Cardiac fibroblast (primary cell): Measurements from ENCODE around the gene TUT1.

ENCODE experiments used
- DNase-seq, 2 donors: peaks; one replicate each; pipeline versions ENCODE4 v3.0.0 to v3.0.0-alpha.2; 2010; ENCODE audit warnings: low read depth in 2 of 2
- H3K4me3 ChIP-seq, 2 donors: replicated peaks in 1 of 2; 1 replicate in 1 of 2; 2 replicates in 1 of 2; pipeline ENCODE4 v1.5.1; 2011; ENCODE audit warnings: low read depth in 2 of 2, low read length in 2 of 2, mild to moderate bottlenecking in 2 of 2, moderate library complexity in 1 of 2
- CTCF ChIP-seq: IDR thresholded peaks from one replicate; pipeline ENCODE4 v1.5.1; 2011; ENCODE audit warnings: low read depth, mild to moderate bottlenecking, low read length, inconsistent platforms

Gene TUT1

GRCh38 chr11:62603072-62603408 is 11.7 kb upstream of the TUT1 start:
- peak overlapping the region in 1 of 2 donors; percentile 8 for H3K4me3 ChIP-seq
- no peak for TF ChIP-seq CTCF
- DNase-seq, result peak in 1 of 2 donors; percentile 14

GRCh38 chr11:62602141-62603071 is 11.1 kb upstream of the TUT1 start:
- no peak for TF ChIP-seq CTCF
- peak overlapping the region; percentile 95 to 96 for H3K4me3 ChIP-seq
- peak in 1 of 2 donors; percentile 79 for DNase-seq

DNA sequence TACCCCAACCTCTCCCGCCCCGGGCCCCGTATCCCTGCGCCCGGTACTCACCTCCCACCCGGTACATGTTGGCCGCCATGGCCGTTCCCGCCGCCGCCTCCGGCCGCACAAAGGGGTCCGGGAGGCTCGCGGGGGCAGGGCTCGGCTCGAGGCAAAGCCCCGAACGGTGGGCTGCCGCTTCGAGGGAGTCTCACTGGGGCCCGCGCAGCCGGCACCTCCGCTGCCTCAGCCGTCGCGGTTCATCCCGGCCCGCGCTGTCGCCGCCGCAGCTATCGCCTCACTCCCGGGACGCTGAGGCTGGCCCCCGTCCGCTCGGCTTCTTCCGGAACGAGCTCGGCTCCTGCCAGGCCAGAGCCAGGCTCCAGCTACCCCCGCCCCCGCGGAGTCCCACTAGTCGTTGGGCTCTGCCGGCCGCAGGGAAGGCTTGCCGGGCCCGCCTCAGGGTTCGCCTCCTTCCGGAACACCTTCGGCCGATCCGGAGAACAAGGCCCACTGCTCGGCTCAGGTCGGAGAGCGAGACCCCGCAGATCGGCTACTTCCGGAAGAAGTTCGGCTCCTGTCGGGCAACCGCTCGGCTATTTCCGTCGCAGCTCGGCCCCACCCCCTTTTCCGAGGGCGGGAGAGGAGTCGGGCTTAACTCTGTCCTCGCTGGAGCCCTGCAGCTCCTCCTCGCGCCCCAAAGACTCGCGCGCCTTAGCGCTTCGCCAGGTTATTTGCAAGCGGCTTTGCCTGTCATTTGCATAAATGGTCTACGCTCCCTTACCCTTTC is 10.2 kb upstream of the TUT1 start, which contains the start of gene MTA2:
Gene MTA2, minus strand, starts transcription at position 494 of the 769 bp plus-strand sequence. Its CDS starts 415 bp downstream, at position 79.
- TF ChIP-seq CTCF, result no peak
- DNase-seq, result peak; percentile 98 to 99
- peak within 1 kb of the TSS; percentile 95 to 96 for H3K4me3 ChIP-seq

DNA sequence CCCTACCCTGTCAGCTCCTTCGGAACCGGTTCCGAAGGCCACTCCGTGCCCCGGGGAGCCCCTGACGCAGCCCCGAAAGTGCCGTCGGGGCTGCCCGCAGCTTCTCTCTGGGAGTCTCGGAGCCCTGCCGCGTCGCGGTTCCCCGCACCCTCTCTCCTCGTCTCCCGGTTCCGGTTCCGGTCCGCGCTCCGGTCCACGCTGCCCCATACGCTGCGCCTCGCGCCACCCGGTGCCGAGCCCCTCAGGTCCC is 9.7 kb upstream of the TUT1 start:
- no peak for TF ChIP-seq CTCF
- no peak for DNase-seq

GRCh38 chr11:62600367-62601121 is 9.2 kb upstream of the TUT1 start:
- no peak for DNase-seq
- H3K4me3 ChIP-seq, result peak overlapping the region; percentile 95 to 96
- no peak for TF ChIP-seq CTCF

More for the DNA sequence above, 9.7 kb upstream of the TUT1 start:
- H3K4me3 ChIP-seq, result peak overlapping the region; percentile 95 to 96

DNA sequence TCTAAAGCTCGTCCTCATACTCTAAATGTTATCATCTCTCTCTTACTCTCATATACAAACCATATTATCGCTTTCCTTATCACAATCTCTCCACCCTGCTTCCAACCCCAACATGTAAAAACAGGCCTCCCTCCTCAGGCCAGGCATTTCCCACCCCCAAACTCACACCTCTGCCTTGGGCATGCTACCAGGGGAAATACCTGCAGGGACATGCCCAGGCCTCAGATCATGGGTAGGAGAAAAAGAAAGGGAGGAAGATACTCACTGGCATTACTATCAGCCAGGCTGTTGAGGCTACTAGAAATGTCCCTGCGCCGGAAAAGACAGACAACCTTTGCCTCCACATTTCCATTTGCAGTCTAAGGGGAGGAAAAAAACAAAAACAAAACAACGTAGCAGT is 8.6 kb upstream of the TUT1 start:
- H3K4me3 ChIP-seq, result peak overlapping the region; percentile 95 to 96
- DNase-seq, result no peak
- no peak for TF ChIP-seq CTCF
